Measurements from ENCODE around the gene SPOCK3. TPM values are rescaled to one million over a fixed set of nuclear protein-coding genes. Genes with fewer than 3 reads are reported as not detected.

Gene SPOCK3
- total RNA-seq, 1 donor from 2014 or later: 2.3 TPM

GRCh38 chr4:167035390-167035789, 198.9 kb downstream of the SPOCK3 start:
- no peaks in the 10 kb centered on the region for H3K36me3 Mint-ChIP-seq
- TF ChIP-seq, protein P1, sequence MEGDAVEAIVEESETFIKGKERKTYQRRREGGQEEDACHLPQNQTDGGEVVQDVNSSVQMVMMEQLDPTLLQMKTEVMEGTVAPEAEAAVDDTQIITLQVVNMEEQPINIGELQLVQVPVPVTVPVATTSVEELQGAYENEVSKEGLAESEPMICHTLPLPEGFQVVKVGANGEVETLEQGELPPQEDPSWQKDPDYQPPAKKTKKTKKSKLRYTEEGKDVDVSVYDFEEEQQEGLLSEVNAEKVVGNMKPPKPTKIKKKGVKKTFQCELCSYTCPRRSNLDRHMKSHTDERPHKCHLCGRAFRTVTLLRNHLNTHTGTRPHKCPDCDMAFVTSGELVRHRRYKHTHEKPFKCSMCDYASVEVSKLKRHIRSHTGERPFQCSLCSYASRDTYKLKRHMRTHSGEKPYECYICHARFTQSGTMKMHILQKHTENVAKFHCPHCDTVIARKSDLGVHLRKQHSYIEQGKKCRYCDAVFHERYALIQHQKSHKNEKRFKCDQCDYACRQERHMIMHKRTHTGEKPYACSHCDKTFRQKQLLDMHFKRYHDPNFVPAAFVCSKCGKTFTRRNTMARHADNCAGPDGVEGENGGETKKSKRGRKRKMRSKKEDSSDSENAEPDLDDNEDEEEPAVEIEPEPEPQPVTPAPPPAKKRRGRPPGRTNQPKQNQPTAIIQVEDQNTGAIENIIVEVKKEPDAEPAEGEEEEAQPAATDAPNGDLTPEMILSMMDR (IDR thresholded peaks at IDR 0.05; ENCODE audit: unreplicated experiment): no peak
- no peaks in the 10 kb centered on the region for H3K9me3 Mint-ChIP-seq
- H3K27me3 Mint-ChIP-seq (ENCODE audit: low read depth): no peaks in the 10 kb centered on the region
- no peak overlapping the region for H3K27ac Mint-ChIP-seq
- no peak for DNase-seq (ENCODE audit: low spot score in 2 of 2, unreplicated experiment in 2 of 2)
- no peak overlapping the region for H3K4me3 Mint-ChIP-seq
- peaks cover 7% of the 10 kb centered on the region for H3K4me1 Mint-ChIP-seq

DNA sequence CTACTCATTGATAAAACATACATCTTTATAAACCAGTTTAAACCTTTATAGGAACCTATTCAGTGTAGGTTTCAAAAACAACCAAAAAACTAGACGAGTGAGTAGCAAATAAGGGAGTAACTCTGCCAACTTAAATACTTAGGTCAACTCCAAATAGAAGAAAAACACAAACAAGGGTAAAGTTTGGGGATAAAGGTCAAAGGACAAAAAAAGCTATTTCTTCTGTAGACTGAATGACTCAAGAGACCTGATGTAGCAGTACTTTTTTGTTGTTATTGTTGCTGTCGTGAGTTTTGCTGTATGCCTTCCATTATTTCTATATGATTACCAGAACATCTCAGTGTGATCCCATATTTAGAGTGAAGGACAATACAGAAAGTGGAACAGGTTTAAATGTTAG, 199.3 kb downstream of the SPOCK3 start:
- TF ChIP-seq, protein P1 (IDR thresholded peaks at IDR 0.05; ENCODE audit: unreplicated experiment): no peak
- no peak for DNase-seq (ENCODE audit: low spot score in 2 of 2, unreplicated experiment in 2 of 2)
- Mint-ChIP-seq H3K27ac (no peak overlapping the region), H3K9me3 (no peaks in the 10 kb centered on the region), H3K4me3 (no peak overlapping the region), H3K36me3 (no peaks in the 10 kb centered on the region), H3K27me3 (ENCODE audit: low read depth) (no peaks in the 10 kb centered on the region), H3K4me1 (peaks cover 7% of the 10 kb centered on the region)

- DNase-seq (ENCODE audit: low spot score in 2 of 2, unreplicated experiment in 2 of 2): no peak
- H3K4me3 Mint-ChIP-seq: no peak overlapping the region
Observed at GRCh38 chr4:167032871-167033270, 201.4 kb downstream of the SPOCK3 start.

DNA sequence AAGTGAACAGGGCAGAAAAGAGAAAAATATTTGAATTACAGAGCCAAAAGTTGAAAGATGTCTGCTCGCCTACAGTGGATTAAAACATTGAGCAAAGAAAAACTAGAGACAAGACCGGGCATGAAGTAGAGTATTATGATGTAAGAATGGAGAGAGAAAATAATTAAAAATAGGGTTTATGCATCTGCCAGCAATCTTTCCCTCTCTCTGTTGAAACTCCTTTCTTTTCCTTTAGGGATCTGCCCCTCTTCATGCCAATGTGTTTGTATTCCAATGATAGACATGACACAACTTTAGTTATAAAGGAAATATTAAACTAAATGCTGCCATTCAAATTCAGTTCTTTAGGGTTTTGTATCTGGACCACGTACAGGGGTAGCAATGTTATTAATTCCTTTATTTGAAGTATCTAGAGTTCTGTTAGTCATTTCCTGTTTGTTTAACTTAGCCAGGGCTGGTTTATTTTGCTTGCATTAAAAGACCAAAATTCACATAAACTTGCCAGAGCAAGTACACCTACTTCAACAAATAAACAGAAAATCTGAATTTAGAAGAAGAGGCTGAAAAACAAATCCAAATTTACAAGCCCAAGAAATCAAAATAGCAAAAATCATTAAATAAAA, 202.6 kb downstream of the SPOCK3 start:
- Mint-ChIP-seq H3K27me3 (ENCODE audit: low read depth) (no peaks in the 10 kb centered on the region), H3K36me3 (no peaks in the 10 kb centered on the region), H3K4me1 (peaks cover 7% of the 10 kb centered on the region), H3K4me3 (no peak overlapping the region), H3K9me3 (no peaks in the 10 kb centered on the region), H3K27ac (no peak overlapping the region)
- DNase-seq (ENCODE audit: low spot score in 2 of 2, unreplicated experiment in 2 of 2): no peak
- TF ChIP-seq, protein P1 (IDR thresholded peaks at IDR 0.05; ENCODE audit: unreplicated experiment): no peak

More at GRCh38 chr4:167032871-167033270, 201.4 kb downstream of the SPOCK3 start:
- no peak overlapping the region for H3K27ac Mint-ChIP-seq
- no peaks in the 10 kb centered on the region for H3K27me3 Mint-ChIP-seq (ENCODE audit: low read depth)
- H3K36me3 Mint-ChIP-seq: no peaks in the 10 kb centered on the region
- TF ChIP-seq, protein P1 (IDR thresholded peaks at IDR 0.05; ENCODE audit: unreplicated experiment): no peak
- no peaks in the 10 kb centered on the region for H3K9me3 Mint-ChIP-seq
- peaks cover 7% of the 10 kb centered on the region for H3K4me1 Mint-ChIP-seq

DNA sequence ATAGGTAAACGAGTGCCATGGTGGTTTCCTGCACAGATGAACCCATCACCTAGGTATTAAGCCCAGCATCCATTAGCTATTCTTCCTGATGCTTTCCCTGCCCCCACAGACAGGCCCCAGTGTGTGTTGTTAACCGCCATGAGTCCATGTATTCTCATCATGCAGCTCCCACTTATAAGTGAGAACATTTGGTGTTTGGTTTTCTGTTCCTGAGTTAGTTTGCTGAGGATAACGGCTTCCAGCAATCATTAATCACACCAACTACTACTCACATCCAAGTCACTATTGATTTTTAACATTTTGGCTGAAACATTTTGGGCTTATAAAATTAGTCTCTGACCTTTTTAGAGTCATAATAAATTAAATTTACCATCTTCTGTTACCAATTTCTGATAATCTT, 205.3 kb downstream of the SPOCK3 start:
- H3K4me3 Mint-ChIP-seq: no peak overlapping the region
- H3K27ac Mint-ChIP-seq: no peak overlapping the region
- no peaks in the 10 kb centered on the region for H3K36me3 Mint-ChIP-seq
- H3K9me3 Mint-ChIP-seq: no peaks in the 10 kb centered on the region
- no peaks in the 10 kb centered on the region for H3K27me3 Mint-ChIP-seq (ENCODE audit: low read depth)
- TF ChIP-seq, protein P1 (IDR thresholded peaks at IDR 0.05; ENCODE audit: unreplicated experiment): no peak
- H3K4me1 Mint-ChIP-seq: peaks cover 6% of the 10 kb centered on the region
- DNase-seq (ENCODE audit: low spot score in 2 of 2, unreplicated experiment in 2 of 2): no peak

Data from mesothelial cell of epicardium (in vitro differentiated cells).